HG03575 (cell line): Measurements from ENCODE around the gene DAB1.

Experiments
- ATAC-seq: cut with Tn5 transposase; IDR thresholded peaks from one replicate; pipeline ENCODE4 v1.9.1; 2021; ENCODE audit not compliant: unreplicated experiment, insufficient number of reproducible peaks, low FRiP score; ENCODE audit errors: extremely low read depth

DAB1 gene

GRCh38 chr1:57157818-57158603 lies 265.8 kb downstream of the DAB1 start:
- ATAC-seq, result no peak

GRCh38 chr1:57156907-57157306 lies 267.0 kb downstream of the DAB1 start:
- ATAC-seq, result no peak

- no peak for ATAC-seq
Observed at GRCh38 chr1:57146100-57146499, 277.8 kb downstream of the DAB1 start.

- ATAC-seq, result no peak
Observed at GRCh38 chr1:57142999-57143398, 280.9 kb downstream of the DAB1 start.

GRCh38 chr1:57142169-57142568 lies 281.7 kb downstream of the DAB1 start:
- no peak for ATAC-seq

- ATAC-seq, result no peak
Observed at GRCh38 chr1:57138432-57139078, 285.3 kb downstream of the DAB1 start.

- ATAC-seq, result peak; percentile 81
Observed at GRCh38 chr1:57137980-57138379, 285.9 kb downstream of the DAB1 start.

- ATAC-seq, result no peak
Observed at GRCh38 chr1:57134803-57135202, 289.1 kb downstream of the DAB1 start.

- no peak for ATAC-seq
Observed at GRCh38 chr1:57133686-57134085, 290.2 kb downstream of the DAB1 start.

- no peak for ATAC-seq
Observed at GRCh38 chr1:57132993-57133622, 290.8 kb downstream of the DAB1 start.

GRCh38 chr1:57131701-57132394 lies 292.0 kb downstream of the DAB1 start:
- ATAC-seq, result no peak

- no peak for ATAC-seq
Observed at GRCh38 chr1:57131257-57131656, 292.6 kb downstream of the DAB1 start.

- no peak for ATAC-seq
Observed at GRCh38 chr1:57129865-57130264, 294.0 kb downstream of the DAB1 start.

- ATAC-seq, result no peak
Observed at GRCh38 chr1:57127976-57128375, 295.9 kb downstream of the DAB1 start.

GRCh38 chr1:57124768-57125446 lies 299.0 kb downstream of the DAB1 start:
- ATAC-seq, result no peak

- no peak for ATAC-seq
Observed at GRCh38 chr1:57124170-57124569, 299.7 kb downstream of the DAB1 start.

- no peak for ATAC-seq
Observed at GRCh38 chr1:57122031-57122430, 301.8 kb downstream of the DAB1 start.

GRCh38 chr1:57118948-57119603 lies 304.8 kb downstream of the DAB1 start:
- ATAC-seq, result no peak

- no peak for ATAC-seq
Observed at GRCh38 chr1:57117753-57118152, 306.1 kb downstream of the DAB1 start.
